Ishikawa (cell line): ENCODE results near the gene FHIT.

Experiments used
- NFIC ChIP-seq: IDR thresholded peaks from 2 replicates; pipeline ENCODE4 v1.6.1; 2012
- RAD21 ChIP-seq: IDR thresholded peaks from 2 replicates; pipeline ENCODE4 v1.6.1; 2012; ENCODE audit warnings: low read depth
- TAF1 ChIP-seq: IDR thresholded peaks from 2 replicates; pipeline ENCODE4 v1.6.1; 2012; ENCODE audit warnings: low read depth, mild to moderate bottlenecking
- TEAD4 ChIP-seq: IDR thresholded peaks from 2 replicates; pipeline ENCODE4 v1.6.1; 2012
- ZBTB7A ChIP-seq: IDR thresholded peaks from 2 replicates; pipeline ENCODE4 v1.6.1; 2012; ENCODE audit warnings: low read depth
- TF ChIP-seq, protein P1 (sequence below): IDR thresholded peaks from 2 replicates; pipeline ENCODE4 v1.6.1; 2012; ENCODE audit warnings: low read depth, mild to moderate bottlenecking

DNA sequence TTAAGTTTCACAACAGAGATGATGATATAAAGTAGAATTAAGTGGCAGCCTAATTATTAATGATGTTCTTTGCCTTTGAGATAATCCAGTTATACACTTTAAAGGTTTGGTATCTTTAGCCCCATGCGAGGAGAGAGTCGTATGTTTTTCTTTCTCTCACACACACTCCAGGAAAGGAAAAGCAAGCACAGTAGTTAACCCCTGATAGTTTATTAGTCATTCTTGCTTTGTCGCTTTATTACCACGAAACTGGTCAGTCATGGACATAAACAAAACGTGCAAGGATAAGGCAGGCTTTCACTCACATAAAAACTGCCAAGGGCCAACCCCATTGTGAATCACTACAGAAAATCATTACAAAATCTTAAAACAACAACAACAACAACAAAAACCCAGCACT, 866.9 kb downstream of the FHIT start:
- TF ChIP-seq TEAD4 (no peak), NFIC (no peak), TAF1 (no peak), RAD21 (no peak), ZBTB7A (no peak)
- TF ChIP-seq, protein P1, sequence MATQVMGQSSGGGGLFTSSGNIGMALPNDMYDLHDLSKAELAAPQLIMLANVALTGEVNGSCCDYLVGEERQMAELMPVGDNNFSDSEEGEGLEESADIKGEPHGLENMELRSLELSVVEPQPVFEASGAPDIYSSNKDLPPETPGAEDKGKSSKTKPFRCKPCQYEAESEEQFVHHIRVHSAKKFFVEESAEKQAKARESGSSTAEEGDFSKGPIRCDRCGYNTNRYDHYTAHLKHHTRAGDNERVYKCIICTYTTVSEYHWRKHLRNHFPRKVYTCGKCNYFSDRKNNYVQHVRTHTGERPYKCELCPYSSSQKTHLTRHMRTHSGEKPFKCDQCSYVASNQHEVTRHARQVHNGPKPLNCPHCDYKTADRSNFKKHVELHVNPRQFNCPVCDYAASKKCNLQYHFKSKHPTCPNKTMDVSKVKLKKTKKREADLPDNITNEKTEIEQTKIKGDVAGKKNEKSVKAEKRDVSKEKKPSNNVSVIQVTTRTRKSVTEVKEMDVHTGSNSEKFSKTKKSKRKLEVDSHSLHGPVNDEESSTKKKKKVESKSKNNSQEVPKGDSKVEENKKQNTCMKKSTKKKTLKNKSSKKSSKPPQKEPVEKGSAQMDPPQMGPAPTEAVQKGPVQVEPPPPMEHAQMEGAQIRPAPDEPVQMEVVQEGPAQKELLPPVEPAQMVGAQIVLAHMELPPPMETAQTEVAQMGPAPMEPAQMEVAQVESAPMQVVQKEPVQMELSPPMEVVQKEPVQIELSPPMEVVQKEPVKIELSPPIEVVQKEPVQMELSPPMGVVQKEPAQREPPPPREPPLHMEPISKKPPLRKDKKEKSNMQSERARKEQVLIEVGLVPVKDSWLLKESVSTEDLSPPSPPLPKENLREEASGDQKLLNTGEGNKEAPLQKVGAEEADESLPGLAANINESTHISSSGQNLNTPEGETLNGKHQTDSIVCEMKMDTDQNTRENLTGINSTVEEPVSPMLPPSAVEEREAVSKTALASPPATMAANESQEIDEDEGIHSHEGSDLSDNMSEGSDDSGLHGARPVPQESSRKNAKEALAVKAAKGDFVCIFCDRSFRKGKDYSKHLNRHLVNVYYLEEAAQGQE = no peak
